Fibroblast of mammary gland (primary cell): ENCODE measurements around the gene CACNG3.

Source experiments
- DNase-seq: peaks from one replicate; pipeline ENCODE4 v3.0.0-alpha.2; 2010; ENCODE audit warnings: low read depth
- H3K4me3 ChIP-seq: 2 replicates; pipeline ENCODE4 v1.5.1; 2011; ENCODE audit warnings: low read depth, mild to moderate bottlenecking, low read length, moderate library complexity; ENCODE audit not compliant: control insufficient read depth
- TF ChIP-seq, protein P1 (sequence below): conservative IDR thresholded peaks from 2 replicates; pipeline ENCODE4 v1.5.1; 2011; ENCODE audit warnings: low read depth, low read length, inconsistent platforms; ENCODE audit not compliant: control insufficient read depth, insufficient read depth

The CACNG3 gene

DNA sequence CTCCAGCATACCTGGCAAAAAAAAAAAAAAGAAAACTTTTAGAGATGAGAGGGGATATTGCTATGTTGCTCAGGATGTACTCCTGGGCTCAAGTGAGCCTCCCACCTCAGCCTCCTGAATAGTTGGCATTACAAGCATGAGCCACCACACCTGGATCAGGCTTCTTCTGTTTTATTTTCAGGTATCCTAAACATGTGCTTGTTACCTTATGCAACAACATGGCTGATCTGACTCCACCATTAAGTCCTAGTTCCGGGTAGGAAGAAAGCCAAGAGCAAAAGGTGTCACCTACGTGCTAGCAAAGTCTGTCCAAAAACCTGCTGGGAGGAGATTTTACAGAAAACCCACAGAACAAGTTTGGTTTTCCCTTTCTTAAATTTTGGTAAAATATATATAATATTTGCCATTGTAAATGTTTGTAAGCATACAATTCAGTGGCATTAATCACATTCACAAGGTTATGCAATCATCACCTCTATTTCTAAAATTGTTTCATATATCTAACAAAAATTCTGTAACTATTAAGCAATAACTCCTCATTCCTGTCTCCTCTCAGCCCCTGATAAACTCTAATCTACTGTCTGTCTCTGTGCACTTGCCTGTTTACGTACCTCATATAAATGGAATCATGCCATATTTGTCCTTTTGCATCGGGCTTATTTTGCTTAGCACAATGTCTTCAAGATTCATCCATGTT lies 9.1 kb upstream of the CACNG3 start:
- no peak for DNase-seq
- no peak overlapping the region for H3K4me3 ChIP-seq
- TF ChIP-seq, protein P1, sequence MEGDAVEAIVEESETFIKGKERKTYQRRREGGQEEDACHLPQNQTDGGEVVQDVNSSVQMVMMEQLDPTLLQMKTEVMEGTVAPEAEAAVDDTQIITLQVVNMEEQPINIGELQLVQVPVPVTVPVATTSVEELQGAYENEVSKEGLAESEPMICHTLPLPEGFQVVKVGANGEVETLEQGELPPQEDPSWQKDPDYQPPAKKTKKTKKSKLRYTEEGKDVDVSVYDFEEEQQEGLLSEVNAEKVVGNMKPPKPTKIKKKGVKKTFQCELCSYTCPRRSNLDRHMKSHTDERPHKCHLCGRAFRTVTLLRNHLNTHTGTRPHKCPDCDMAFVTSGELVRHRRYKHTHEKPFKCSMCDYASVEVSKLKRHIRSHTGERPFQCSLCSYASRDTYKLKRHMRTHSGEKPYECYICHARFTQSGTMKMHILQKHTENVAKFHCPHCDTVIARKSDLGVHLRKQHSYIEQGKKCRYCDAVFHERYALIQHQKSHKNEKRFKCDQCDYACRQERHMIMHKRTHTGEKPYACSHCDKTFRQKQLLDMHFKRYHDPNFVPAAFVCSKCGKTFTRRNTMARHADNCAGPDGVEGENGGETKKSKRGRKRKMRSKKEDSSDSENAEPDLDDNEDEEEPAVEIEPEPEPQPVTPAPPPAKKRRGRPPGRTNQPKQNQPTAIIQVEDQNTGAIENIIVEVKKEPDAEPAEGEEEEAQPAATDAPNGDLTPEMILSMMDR: no peak

DNA sequence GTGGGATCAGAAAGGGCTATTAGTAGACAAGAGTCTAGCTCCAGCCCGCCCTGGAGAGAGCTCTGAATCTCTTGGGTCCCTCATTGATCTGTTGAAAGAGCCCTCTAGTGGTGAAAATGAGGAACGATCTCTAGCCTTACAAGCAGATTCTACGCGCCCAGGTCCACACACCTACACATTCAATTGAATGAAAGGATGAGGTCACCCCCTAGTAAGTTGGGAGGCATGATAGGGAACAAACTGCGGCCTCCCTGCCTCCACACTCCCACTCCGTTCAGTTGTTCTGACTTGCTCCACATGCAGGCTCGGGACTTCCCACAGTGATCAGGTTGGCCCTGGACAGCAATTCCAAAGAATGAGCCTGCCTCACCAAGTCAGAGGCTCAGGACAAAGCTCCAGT lies 2.9 kb upstream of the CACNG3 start:
- peak; percentile 26 for DNase-seq
- no peak overlapping the region for H3K4me3 ChIP-seq
- TF ChIP-seq, protein P1: peak; percentile 51

DNA sequence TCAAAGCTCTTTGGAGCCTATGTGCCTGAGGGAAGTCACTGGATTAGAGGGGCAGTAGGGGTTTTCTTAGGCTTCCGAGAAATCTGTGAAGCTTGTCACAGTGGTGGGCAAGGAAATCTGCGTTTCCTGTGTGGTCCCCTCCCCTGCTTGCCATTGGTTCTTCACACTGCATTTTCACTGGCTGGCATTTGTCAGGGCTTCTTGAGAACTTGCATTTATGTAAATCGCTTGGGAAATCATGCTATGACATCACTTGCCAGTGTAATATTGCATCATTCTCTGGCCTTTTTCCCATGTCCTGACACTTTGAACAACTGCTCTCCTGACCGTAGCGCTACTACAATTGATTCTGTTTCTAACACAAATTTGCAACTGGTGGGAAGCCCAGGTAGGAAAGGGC lies 1.8 kb downstream of the CACNG3 start:
- no peak overlapping the region for H3K4me3 ChIP-seq
- TF ChIP-seq, protein P1: no peak
- no peak for DNase-seq

DNA sequence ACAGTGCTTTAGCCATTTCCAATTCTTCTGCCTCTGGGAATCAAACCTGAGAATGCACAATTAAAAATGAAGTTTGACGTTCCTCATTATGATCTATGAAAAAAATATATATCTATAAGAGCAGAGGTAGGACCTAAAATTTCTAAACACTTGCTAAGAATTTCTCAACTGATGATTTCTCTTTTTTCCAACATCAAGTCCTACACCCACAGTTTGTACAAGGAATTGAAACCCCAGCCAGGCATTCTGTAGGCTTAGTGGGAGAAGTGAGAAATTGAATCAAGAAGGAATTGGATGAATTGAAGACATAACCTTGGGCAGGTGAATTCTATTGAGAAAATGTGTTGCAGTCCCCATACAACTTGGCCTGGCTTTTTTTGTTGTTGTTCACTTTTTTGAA lies 2.7 kb downstream of the CACNG3 start:
- H3K4me3 ChIP-seq: no peak overlapping the region
- DNase-seq: no peak
- TF ChIP-seq, protein P1: no peak

DNA sequence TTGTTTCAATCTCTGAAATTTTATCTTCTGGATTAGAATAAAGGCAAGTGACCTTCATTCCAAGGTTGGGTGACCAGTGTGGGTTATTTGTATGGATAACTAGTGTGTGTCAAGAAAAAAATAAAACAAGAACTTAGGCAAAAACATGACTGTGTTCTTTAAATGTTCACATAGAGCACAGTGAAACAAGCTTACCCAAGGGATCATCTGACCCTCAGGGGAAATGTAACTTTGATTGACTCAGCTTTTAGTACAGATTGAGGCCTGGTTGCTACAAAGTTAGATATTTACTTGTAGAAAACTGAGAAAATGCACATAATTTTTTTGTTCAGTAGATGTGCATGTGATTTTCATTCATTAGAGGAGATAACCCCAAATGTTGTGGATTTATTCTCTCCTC lies 6.7 kb downstream of the CACNG3 start:
- TF ChIP-seq, protein P1: no peak
- DNase-seq: no peak
- no peak overlapping the region for H3K4me3 ChIP-seq

DNA sequence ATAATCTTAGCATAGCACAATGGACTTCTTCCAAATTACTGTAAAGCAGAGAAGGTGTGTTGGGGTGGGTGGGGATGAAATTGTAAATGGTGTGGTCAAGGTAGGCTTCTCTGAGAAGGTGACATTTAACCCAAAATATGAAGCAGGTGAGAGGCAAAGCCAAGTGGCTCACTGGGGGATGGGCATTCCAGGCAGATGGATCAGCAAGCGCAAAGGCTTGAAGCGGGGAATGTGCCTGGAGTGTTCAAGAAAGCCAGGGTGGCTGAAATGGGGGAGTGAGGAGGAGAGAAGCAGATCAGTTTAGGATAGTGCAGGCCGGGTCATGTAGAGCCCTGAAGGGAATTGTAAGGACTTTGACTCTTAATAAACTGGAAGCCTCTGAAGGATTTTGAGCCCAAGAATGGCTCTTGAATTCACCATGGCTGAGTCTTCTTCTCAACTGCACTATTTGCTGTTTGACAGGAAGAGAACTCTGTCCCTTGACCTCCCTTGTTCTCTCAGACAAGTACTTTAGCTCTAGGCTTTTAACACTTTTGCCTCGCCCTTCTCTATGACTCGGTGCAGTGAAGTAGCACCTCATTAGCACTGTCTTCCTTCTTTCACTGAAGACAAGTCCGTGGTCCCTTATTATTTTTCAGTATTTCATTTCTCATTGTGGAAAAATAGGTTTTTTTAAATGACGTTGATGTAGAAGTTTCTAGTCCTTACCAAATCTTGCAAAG lies 14.7 kb downstream of the CACNG3 start:
- TF ChIP-seq, protein P1: no peak
- no peak for DNase-seq
- no peak overlapping the region for H3K4me3 ChIP-seq
